Measurements from ENCODE around the gene CST3. TPM values are rescaled to one million over a fixed set of nuclear protein-coding genes. Genes with fewer than 3 reads are reported as not detected.

The CST3 gene
- total RNA-seq, 4 donors from 2014 or later = 1,253 to 2,184 (median 1,709) TPM

DNA sequence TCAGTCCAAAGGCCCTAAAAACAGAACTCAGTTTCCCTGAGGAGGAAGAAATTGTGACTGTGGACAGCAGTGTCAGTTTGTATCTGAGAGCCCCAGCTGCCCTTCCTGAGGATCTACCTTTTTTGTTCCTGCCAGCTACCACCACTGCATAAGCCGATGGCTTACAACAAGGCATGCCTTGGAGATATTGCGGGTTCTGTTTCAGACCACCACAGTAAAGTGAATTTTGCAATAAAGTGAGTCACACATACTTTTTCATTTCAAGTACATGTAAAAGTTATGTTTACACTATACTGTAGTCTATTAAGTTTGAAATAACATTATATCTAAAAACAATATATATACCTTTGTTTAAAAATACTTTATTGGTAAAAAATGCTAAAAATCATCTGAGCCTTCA lies 9.6 kb upstream of the CST3 start:
- H3K27ac ChIP-seq (replicated peaks in 1 of 4) = no peak overlapping the region
- H3K9me3 ChIP-seq = no peaks in the 10 kb centered on the region
- no peak overlapping the region for H3K4me3 ChIP-seq
- intact Hi-C loops (cut with DNase I) = no loop called here
- H3K4me1 ChIP-seq = peaks cover 5 to 11% (median 6%) of the 10 kb centered on the region in 4 donors
- TF ChIP-seq EP300 (IDR thresholded peaks at IDR 0.05) = no peak
- TF ChIP-seq, protein P1, sequence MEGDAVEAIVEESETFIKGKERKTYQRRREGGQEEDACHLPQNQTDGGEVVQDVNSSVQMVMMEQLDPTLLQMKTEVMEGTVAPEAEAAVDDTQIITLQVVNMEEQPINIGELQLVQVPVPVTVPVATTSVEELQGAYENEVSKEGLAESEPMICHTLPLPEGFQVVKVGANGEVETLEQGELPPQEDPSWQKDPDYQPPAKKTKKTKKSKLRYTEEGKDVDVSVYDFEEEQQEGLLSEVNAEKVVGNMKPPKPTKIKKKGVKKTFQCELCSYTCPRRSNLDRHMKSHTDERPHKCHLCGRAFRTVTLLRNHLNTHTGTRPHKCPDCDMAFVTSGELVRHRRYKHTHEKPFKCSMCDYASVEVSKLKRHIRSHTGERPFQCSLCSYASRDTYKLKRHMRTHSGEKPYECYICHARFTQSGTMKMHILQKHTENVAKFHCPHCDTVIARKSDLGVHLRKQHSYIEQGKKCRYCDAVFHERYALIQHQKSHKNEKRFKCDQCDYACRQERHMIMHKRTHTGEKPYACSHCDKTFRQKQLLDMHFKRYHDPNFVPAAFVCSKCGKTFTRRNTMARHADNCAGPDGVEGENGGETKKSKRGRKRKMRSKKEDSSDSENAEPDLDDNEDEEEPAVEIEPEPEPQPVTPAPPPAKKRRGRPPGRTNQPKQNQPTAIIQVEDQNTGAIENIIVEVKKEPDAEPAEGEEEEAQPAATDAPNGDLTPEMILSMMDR (IDR thresholded peaks at IDR 0.05) = no peak
- no peak for TF ChIP-seq POLR2A (IDR thresholded peaks at IDR 0.05; ENCODE audit: low read depth)
- no peaks in the 10 kb centered on the region for H3K36me3 ChIP-seq
- DNase-seq (ENCODE audit: extremely low spot score) = no peak
- 93% methylated on average over 2 of the region's 2 CpGs for WGBS
- H3K27me3 ChIP-seq = no peaks in the 10 kb centered on the region

DNA sequence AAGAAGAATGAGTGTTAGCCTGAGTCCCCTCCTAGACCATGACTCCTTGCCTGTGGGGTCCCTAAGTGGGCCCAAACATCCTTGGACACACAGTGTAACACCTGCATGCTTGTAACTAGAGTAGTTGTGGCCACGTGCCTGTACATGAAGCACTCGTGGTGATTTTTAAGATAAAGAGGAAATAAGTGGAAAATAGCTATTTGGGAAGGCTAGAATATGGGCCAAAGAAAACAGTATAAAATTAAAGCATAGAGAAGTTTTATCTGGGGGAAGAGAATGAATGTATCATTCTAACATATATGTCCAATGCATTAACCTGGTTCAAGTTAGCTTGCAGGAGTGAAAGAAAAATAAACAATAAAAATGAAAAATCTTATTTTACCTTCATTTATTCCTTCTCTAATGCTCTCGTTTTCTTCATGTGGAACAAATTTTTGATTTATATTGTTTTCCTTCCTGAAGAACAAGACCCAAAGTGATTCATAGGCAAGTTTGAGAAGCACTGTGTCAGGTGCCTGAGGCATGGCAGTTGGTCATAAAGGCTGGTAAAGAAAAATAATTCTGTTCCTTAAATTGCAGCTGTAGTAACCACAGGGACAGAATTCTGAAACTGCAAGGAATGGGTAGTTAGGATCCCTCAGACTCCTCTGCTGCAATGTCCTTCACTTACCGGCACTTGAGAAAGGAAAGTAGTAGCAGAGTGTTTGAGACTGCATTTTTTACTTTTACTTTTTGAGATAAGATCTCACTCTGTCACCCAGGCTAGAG lies 8.5 kb upstream of the CST3 start:
- WGBS = 57% methylated on average over 4 of the region's 4 CpGs
- no peak overlapping the region for H3K4me3 ChIP-seq
- H3K4me1 ChIP-seq = peaks cover 5 to 22% (median 16%) of the 10 kb centered on the region in 4 donors
- no peak for TF ChIP-seq POLR2AphosphoS5 (IDR thresholded peaks at IDR 0.05)
- TF ChIP-seq POLR2A (IDR thresholded peaks at IDR 0.05; ENCODE audit: low read depth) = no peak
- no peak for TF ChIP-seq EP300 (IDR thresholded peaks at IDR 0.05)
- TF ChIP-seq, protein P1 (IDR thresholded peaks at IDR 0.05) = no peak
- intact Hi-C loops (cut with DNase I) = no loop called here
- no peaks in the 10 kb centered on the region for H3K9me3 ChIP-seq
- H3K27me3 ChIP-seq = no peaks in the 10 kb centered on the region
- H3K27ac ChIP-seq (replicated peaks in 1 of 4) = no peak overlapping the region
- DNase-seq (ENCODE audit: extremely low spot score) = no peak
- no peaks in the 10 kb centered on the region for H3K36me3 ChIP-seq

DNA sequence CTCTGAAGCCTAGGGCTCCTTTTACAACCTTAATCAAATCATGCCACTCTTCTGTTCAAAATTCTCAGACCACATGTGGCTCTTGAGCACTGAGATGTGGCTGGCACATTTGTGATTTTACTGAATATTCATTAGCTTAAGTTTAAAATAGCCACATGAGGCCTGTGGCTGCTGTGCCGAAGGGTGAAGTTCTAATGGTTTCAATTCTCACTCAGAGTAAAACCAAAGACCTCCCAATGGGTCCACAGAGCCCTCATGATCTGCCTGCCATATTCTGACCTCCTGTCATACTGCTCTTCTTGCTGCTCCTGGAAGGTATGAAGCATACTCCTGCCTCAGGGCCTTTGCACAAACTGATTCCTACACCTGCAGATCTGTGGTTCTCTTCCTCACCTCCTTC lies 7.8 kb upstream of the CST3 start:
- H3K27ac ChIP-seq (replicated peaks in 1 of 4) = no peak overlapping the region
- H3K9me3 ChIP-seq = no peaks in the 10 kb centered on the region
- H3K36me3 ChIP-seq = no peaks in the 10 kb centered on the region
- no peaks in the 10 kb centered on the region for H3K27me3 ChIP-seq
- H3K4me3 ChIP-seq = no peak overlapping the region
- intact Hi-C loops (cut with DNase I) = no loop called here
- WGBS = 67% methylated on average over 1 of the region's 1 CpG
- H3K4me1 ChIP-seq = peaks cover 8 to 25% (median 16%) of the 10 kb centered on the region in 4 donors
- no peak for DNase-seq (ENCODE audit: extremely low spot score)
- no peak for TF ChIP-seq EP300 (IDR thresholded peaks at IDR 0.05)
- TF ChIP-seq POLR2A (IDR thresholded peaks at IDR 0.05; ENCODE audit: low read depth) = no peak
- TF ChIP-seq, protein P1 (IDR thresholded peaks at IDR 0.05) = no peak
- no peak for TF ChIP-seq POLR2AphosphoS5 (IDR thresholded peaks at IDR 0.05)

DNA sequence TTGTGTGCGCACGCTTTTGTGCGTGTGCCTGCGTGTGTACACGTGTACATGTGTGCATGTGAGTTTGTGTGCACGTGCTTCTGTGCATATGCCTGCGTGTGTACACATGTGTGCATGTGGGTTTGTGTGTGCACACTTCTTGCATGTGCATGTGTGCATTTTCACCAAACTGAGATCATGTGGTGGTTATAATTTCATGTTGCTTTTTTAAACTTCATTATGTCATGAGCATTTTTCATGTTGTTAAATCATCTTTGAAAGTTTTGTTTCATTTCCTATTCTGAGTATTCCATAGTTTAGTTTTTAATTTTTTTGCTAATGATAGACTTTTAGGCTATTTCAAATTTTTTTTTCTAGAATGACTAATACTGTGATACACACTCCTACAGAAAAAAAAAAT lies 6.4 kb upstream of the CST3 start:
- no peak overlapping the region for H3K4me3 ChIP-seq
- no peak for TF ChIP-seq POLR2AphosphoS5 (IDR thresholded peaks at IDR 0.05)
- TF ChIP-seq POLR2A (IDR thresholded peaks at IDR 0.05; ENCODE audit: low read depth) = no peak
- TF ChIP-seq, protein P1 (IDR thresholded peaks at IDR 0.05) = no peak
- TF ChIP-seq EP300 (IDR thresholded peaks at IDR 0.05) = no peak
- H3K27ac ChIP-seq (replicated peaks in 1 of 4) = no peak overlapping the region
- no peaks in the 10 kb centered on the region for H3K27me3 ChIP-seq
- no peaks in the 10 kb centered on the region for H3K36me3 ChIP-seq
- WGBS = 96% methylated on average over 7 of the region's 7 CpGs
- intact Hi-C loops (cut with DNase I) = no loop called here
- H3K4me1 ChIP-seq = peaks cover 8 to 25% (median 16%) of the 10 kb centered on the region in 4 donors
- H3K9me3 ChIP-seq = no peaks in the 10 kb centered on the region
- no peak for DNase-seq (ENCODE audit: extremely low spot score)
